Activated gamma-delta T cell treated with anti-CD3 and anti-CD28 coated beads, Interleukin-2, amount 50 U/mL, for 16 hours (primary cell): Measurements from ENCODE around the gene SLC25A26.
"Not testable (repeated sequence)": the region's sequence is repeated elsewhere in the genome, so short reads cannot be mapped to it uniquely, and the experiment has no call there.

Experiments
- DNase-seq: peaks from one replicate; pipeline ENCODE4 v3.0.0-alpha.2; 2020; ENCODE audit warnings: low read depth

Gene SLC25A26

GRCh38 chr3:66270288-66270687, 49.5 kb downstream of the SLC25A26 start:
- no peak for DNase-seq

DNA sequence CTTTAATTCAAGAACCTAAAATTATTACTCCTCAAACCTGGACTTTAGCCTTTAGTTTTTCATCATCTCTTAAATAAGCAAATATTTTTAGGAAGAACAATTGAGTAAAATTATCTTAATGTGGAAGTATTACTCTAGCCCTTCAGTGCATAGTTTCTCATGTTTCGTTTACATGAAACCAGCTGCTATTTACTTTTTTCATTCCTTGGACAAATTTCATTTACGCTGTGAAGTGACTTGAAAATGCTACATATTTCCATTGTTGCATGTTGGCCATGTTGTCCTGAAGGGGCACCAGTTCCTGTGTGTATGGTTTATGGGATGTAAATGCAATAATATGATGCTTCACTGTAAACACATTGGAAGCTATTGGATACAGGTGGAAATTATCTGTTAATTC, 49.9 kb downstream of the SLC25A26 start:
- no peak for DNase-seq

DNA sequence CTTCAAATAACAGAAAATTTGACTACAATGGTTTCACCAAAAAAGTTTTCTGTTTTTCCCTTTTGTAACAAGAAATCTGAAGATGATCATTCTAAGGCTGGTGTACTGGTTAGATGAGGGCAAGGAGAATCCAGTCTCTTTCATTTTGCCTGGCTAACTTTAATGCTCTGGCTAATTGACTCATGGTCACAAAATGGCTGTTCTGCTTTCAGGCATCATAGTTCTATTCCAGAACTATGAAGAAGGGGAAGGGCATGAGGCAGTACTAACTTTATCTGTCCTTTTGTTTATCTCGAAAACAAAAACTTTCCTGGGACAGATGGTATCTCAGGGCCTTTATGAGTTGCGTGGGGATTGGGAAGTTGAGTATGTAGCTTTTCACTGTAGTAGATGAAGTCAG, 50.4 kb downstream of the SLC25A26 start:
- DNase-seq = no peak

DNA sequence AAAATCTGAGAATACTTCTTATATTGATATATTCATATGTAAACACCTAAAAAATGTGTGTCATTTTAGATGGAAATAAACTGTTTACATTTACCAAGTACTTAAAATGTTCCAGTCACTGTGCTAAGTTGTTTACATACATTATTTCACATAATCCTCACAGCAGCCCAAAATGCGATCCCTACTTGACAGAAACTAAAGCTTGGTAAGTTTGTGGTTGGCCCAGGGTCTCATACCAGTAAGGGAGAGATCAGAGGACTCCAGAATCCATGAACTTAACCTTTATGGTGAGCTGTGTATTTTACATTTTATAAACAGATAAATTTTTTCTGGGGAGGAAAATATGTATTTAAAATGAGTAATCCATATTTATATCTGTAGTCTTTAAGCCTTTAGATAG, 51.2 kb downstream of the SLC25A26 start:
- DNase-seq = no peak

- not testable (repeated sequence) for DNase-seq
Observed at GRCh38 chr3:66274837-66275236, 54.0 kb downstream of the SLC25A26 start.

GRCh38 chr3:66276705-66277274, 56.0 kb downstream of the SLC25A26 start:
- DNase-seq = peak; percentile 37

GRCh38 chr3:66279168-66279567, 58.4 kb downstream of the SLC25A26 start:
- DNase-seq = no peak

DNA sequence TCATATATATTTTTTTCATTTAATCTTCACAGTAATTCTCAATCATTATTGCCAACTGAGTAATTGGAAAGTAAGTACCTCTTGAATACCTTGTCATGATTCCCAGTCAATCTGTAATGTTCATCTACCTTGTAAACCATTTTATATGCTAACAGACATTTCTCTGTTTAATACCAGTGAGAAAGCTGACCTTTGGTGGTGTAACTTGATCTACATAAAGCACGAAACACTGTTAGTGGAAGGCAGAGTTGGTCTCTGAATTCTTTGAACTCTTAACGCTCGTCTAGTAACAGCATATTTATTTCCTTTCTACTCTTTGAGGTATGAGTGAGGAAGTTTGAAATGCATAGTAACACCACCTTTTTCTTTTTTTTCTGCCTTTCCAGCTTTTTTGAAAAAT, 59.5 kb downstream of the SLC25A26 start:
- no peak for DNase-seq

DNA sequence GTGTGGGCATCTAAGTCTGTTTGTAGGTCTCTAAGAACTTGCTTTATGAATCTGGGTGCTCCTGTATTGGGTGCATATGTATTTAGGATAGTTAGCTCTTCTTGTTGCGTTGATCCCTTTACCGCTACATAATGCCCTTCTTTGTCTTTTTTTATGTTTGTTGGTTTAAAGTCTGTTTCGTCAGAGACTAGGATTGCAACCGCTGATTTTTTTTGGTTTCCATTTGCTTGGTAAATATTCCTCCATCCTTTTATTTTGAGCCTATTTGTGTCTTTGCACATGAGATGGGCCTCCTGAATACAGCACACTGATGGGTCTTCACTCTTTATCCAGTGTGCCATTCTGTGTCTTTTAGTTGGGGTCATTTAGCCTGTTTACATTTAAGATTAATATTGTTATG, 71.1 kb downstream of the SLC25A26 start:
- DNase-seq = not testable (repeated sequence)

GRCh38 chr3:66297260-66297873, 76.6 kb downstream of the SLC25A26 start:
- DNase-seq = no peak

DNA sequence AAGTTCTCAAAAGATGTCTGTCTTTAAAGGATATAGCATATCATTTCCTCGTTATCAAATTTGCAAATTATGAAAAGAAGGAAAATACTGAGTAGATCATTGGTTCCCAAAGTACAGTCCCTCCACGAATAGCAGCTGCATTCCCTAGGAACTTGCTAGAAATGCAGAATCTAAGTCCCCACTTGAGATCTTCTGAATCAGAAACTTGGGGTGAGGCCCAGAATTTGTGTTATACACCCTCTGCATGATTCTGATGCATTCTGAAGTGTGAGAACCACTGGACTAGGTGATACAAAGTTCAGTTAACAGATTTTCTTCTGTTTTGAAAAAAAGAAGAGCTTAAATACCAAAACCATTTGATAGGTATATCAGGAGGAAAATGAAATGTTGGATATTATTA, 77.1 kb downstream of the SLC25A26 start:
- no peak for DNase-seq

GRCh38 chr3:66298591-66298990, 77.8 kb downstream of the SLC25A26 start:
- no peak for DNase-seq

GRCh38 chr3:66299085-66299484, 78.3 kb downstream of the SLC25A26 start:
- DNase-seq = not testable (repeated sequence)

GRCh38 chr3:66299891-66300290, 79.1 kb downstream of the SLC25A26 start:
- no peak for DNase-seq

- DNase-seq = peak; percentile 27
Observed at GRCh38 chr3:66302288-66302687, 81.5 kb downstream of the SLC25A26 start.

- DNase-seq = peak; percentile 39
Observed at GRCh38 chr3:66303491-66303901, 82.7 kb downstream of the SLC25A26 start.

DNA sequence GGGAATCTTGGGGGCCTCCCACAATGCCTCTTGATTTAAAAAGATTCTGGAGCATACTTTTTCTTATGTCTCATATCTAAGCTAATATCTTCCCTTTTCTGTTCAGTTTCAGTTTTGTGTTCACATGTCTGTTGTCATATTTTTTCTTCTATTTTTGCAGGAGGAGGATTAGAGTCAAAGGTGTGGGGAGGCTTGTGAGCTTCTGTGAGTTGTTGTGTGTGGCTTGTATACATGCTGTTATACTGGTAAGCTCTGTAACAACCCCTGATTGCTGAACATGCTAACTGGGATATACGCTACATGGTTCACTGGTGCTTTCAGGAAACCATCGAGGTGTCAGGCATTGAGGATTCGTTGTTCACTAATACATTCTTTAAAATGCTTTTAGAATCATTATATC, 83.5 kb downstream of the SLC25A26 start:
- no peak for DNase-seq

DNA sequence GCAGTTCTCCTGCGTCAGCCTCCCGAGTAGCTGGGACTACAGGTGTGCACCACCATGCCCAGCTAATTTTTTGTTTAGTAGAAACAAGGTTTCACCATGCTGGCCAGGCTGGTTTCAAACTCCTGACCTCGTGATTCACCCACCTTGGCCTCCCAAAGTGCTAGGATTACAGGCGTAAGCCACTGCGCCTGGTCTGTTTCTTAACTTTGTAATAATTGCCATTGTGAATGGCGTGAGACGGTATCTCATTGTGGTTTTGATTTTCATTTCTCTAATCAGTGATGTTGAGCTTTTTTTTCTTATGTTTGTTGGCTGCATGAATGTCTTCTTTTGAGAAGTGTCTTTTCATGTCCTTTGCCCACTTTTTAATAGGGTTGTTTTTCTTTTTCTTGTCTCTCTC, 85.3 kb downstream of the SLC25A26 start:
- DNase-seq = not testable (repeated sequence)

GRCh38 chr3:66306991-66307390, 86.2 kb downstream of the SLC25A26 start:
- DNase-seq = not testable (repeated sequence)

- DNase-seq = no peak
Observed at GRCh38 chr3:66312039-66312438, 91.2 kb downstream of the SLC25A26 start.

DNA sequence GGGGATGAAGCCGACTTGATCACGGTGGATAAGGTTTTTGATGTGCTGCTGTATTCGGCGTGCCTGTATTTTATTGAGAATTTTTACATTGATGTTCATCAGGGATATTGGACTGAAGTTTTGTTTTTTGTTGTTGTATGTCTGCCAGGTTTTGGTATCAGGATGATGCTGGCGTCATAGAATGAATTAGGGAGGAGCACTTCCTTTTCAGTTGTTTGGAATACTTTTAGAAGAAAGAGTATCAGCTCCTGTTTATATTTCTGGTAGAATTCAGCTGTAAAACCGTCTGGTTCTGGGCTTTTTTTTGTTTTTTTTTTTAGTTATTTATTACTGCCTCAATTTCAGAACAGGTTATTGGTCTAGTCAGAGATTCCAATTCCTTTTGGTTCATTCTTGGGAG, 93.7 kb downstream of the SLC25A26 start:
- DNase-seq = no peak

GRCh38 chr3:66317750-66318376, 97.1 kb downstream of the SLC25A26 start:
- DNase-seq = no peak

- DNase-seq = no peak
Observed at GRCh38 chr3:66320390-66320789, 99.6 kb downstream of the SLC25A26 start.

DNA sequence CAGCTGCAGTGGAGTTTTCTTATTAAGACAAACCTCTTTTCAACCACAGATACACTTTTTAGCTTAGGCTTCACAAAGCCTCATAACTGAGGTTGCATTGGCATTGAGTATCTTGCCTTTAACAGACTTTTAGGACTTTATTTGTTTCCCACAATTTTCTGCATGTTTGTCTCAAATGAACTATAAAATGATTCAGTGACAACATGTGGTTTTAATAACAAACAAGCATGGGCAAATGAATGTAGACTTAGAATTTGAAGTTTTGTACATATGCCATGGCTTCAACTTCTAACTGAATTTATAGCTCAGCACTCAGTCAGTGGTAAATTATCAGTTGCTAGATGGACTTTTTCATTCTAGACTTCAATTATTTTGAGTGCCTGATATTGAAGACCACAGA, 101.6 kb downstream of the SLC25A26 start:
- DNase-seq = no peak
